GM12873 (cell line): Measurements from ENCODE around the gene PPARA.

ENCODE experiments used
- CTCF ChIP-seq: IDR thresholded peaks from 2 replicates; pipeline ENCODE4 v1.5.1; 2012; ENCODE audit warnings: low read depth, mild to moderate bottlenecking, moderate library complexity, low read length, control low read depth; ENCODE audit not compliant: insufficient read depth; ENCODE audit errors: missing control alignments

Gene PPARA

GRCh38 chr22:46187862-46188261, 37.5 kb downstream of the PPARA start:
- TF ChIP-seq CTCF, result no peak

- no peak for TF ChIP-seq CTCF
These were observed 42.1 kb downstream of the PPARA start for GRCh38 chr22:46192210-46192993.

- no peak for TF ChIP-seq CTCF
These were observed 43.6 kb downstream of the PPARA start for GRCh38 chr22:46193898-46194310.

GRCh38 chr22:46195487-46196165, 45.3 kb downstream of the PPARA start:
- no peak for TF ChIP-seq CTCF

- TF ChIP-seq CTCF, result no peak
These were observed 46.0 kb downstream of the PPARA start for GRCh38 chr22:46196278-46196677.

GRCh38 chr22:46198274-46198673, 47.9 kb downstream of the PPARA start:
- no peak for TF ChIP-seq CTCF

GRCh38 chr22:46201059-46201757, 50.9 kb downstream of the PPARA start:
- no peak for TF ChIP-seq CTCF
